Fibroblast of pulmonary artery (primary cell): ENCODE measurements around the gene SLTM.
A peak's percentile ranks its signal among the peaks of the same experiment; 100 is the strongest.

Experiments
- DNase-seq: peaks from one replicate; pipeline ENCODE4 v3.0.0-alpha.2; 2010; ENCODE audit warnings: low read depth
- H3K4me3 ChIP-seq: replicated peaks from 2 replicates; pipeline ENCODE4 v1.5.1; 2011; ENCODE audit warnings: low read depth, mild to moderate bottlenecking, control low read depth, low read length, moderate library complexity
- TF ChIP-seq, protein P1 (sequence below): IDR thresholded peaks from 2 replicates; pipeline ENCODE4 v1.5.1; 2011; ENCODE audit warnings: mild to moderate bottlenecking, control low read depth, low read length, inconsistent platforms; ENCODE audit errors: missing control alignments

Gene SLTM

GRCh38 chr15:58877999-58878825, 55.3 kb downstream of the SLTM start:
- TF ChIP-seq, protein P1, sequence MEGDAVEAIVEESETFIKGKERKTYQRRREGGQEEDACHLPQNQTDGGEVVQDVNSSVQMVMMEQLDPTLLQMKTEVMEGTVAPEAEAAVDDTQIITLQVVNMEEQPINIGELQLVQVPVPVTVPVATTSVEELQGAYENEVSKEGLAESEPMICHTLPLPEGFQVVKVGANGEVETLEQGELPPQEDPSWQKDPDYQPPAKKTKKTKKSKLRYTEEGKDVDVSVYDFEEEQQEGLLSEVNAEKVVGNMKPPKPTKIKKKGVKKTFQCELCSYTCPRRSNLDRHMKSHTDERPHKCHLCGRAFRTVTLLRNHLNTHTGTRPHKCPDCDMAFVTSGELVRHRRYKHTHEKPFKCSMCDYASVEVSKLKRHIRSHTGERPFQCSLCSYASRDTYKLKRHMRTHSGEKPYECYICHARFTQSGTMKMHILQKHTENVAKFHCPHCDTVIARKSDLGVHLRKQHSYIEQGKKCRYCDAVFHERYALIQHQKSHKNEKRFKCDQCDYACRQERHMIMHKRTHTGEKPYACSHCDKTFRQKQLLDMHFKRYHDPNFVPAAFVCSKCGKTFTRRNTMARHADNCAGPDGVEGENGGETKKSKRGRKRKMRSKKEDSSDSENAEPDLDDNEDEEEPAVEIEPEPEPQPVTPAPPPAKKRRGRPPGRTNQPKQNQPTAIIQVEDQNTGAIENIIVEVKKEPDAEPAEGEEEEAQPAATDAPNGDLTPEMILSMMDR = no peak
- no peak for DNase-seq
- H3K4me3 ChIP-seq = no peak overlapping the region

GRCh38 chr15:58876306-58877106, 57.0 kb downstream of the SLTM start:
- H3K4me3 ChIP-seq = no peak overlapping the region
- DNase-seq = no peak
- TF ChIP-seq, protein P1 = no peak

GRCh38 chr15:58875343-58875742, 58.1 kb downstream of the SLTM start:
- H3K4me3 ChIP-seq = no peak overlapping the region
- TF ChIP-seq, protein P1 = no peak
- no peak for DNase-seq

DNA sequence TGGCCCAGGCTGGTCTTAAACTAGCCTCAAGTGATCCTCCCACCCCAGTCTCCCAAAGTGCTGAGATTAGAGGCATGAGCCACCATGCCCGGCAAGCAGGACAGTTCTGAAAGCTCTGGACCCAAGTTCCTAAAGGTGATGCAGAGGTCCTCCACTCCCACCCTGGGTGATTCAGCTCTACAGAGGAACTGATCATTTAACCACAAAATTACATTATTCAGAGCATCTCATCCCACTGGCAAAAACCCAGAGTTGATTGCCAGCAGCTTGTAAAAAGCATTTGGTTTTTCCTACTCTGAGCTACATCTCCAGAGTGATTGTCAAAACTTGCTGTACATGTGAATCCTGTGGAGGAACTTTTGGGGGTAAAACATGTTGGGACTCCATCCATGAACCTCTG, 60.2 kb downstream of the SLTM start:
- no peak overlapping the region for H3K4me3 ChIP-seq
- peak; percentile 40 for DNase-seq
- TF ChIP-seq, protein P1 = no peak

DNA sequence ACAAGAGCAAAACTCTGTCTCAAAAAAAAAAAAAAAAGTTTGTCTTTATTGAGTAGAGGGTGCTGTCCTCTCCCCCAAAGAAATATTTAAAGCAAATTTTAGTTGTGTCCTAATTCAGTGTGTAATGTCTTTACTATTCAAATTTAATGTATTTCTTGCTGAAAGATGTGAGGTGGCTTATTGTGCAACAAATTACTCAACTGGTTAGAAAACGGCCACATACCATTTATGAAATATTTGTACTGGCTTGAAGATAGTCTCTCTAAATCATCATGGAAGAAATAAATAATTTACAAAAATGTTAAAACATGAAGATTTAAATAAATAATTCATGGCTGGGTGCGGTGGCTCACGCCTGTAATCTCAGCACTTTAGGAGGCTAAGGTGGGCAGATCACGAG, 63.0 kb downstream of the SLTM start:
- H3K4me3 ChIP-seq = no peak overlapping the region
- peak; percentile 63 for DNase-seq
- TF ChIP-seq, protein P1 = no peak

DNA sequence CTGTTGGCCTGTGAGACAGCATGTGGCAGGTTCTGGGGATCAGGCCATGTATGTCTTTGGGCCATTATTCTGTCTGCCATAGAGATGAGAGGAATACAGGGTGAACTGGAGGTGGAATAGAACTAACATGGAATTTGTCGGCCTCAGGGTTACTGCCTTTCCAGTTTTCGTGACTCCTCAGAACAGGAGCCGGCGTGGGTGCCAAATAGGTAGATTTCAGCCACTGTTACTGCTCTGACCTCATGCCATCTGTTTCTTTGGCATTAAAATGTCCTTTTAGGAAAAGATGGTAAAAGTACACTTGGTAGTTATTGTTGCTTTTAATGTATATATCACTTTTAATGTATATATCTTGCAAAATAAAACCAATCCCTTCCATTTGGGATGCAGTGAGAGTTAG, 65.6 kb downstream of the SLTM start:
- no peak overlapping the region for H3K4me3 ChIP-seq
- TF ChIP-seq, protein P1 = no peak
- DNase-seq = no peak
